ENCODE data around the gene SELENOM.

SELENOM gene

DNA sequence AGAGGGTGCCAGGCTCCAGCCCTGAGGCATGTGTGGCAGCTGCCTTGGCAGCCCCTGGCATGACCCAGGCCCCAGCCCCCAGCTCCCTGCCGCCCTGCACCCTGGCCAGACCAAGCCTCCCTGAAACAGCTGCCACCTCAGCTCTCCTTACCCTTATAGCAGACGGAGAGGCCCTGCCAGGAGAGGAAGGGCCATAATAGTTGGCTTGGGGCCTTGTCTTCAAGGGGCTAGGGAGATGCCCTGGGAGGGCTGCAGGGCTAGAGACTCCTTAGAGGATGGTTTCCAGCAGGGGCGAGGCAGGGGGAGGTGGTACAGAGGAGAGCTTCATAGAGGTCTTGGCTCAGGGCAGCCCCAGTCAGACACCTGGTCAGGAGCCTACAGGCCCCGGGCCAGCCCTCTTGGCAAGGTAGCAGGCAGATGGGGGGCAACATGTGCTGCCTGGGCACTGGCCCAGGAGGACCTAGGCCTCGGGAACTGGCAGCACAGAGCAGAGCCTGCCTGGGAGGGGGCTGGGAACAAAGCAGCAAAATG lies 13.3 kb downstream of the SELENOM start:
- Histone ChIP-seq H3K27me3 (ENCODE audit: low read length) (no peaks in the 10 kb centered on the region), H3K36me3 (ENCODE audit: low read length) (no peaks in the 10 kb centered on the region), H3F3A (ENCODE audit: insufficient read depth) (no peaks in the 10 kb centered on the region; the same call in 1 of the 2 replicates), H3K27ac (ENCODE audit: low read depth, low read length) (no peak overlapping the region), H3K4me2 (ENCODE audit: low read depth, low read length, poor library complexity, severe bottlenecking) (no peak overlapping the region), H3K9me2 (replicated peaks; ENCODE audit: insufficient read depth, low read length) (no peaks in the 10 kb centered on the region), H4K20me1 (ENCODE audit: low read depth, low read length) (no peaks in the 10 kb centered on the region), H3K9ac (ENCODE audit: low read length) (no peak overlapping the region), H3K4me3 (ENCODE audit: insufficient read depth, low read length, poor library complexity, severe bottlenecking) (no peak overlapping the region), H3K9me3 (ENCODE audit: insufficient read depth, low read length) (no peaks in the 10 kb centered on the region), H2AFZ (ENCODE audit: low read depth, low read length, severe bottlenecking) (no peak overlapping the region), H3K79me2 (ENCODE audit: insufficient read depth, low read length) (no peaks in the 10 kb centered on the region)
- TF ChIP-seq, protein P1, sequence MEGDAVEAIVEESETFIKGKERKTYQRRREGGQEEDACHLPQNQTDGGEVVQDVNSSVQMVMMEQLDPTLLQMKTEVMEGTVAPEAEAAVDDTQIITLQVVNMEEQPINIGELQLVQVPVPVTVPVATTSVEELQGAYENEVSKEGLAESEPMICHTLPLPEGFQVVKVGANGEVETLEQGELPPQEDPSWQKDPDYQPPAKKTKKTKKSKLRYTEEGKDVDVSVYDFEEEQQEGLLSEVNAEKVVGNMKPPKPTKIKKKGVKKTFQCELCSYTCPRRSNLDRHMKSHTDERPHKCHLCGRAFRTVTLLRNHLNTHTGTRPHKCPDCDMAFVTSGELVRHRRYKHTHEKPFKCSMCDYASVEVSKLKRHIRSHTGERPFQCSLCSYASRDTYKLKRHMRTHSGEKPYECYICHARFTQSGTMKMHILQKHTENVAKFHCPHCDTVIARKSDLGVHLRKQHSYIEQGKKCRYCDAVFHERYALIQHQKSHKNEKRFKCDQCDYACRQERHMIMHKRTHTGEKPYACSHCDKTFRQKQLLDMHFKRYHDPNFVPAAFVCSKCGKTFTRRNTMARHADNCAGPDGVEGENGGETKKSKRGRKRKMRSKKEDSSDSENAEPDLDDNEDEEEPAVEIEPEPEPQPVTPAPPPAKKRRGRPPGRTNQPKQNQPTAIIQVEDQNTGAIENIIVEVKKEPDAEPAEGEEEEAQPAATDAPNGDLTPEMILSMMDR (IDR thresholded peaks at IDR 0.05; ENCODE audit: insufficient read depth, low read length, poor library complexity, severe bottlenecking), result no peak
- no peak for TF ChIP-seq EZH2phosphoT487 (conservative IDR thresholded peaks at IDR 0.05; ENCODE audit: low read length)

GRCh38 chr22:31093086-31093850 lies 14.1 kb downstream of the SELENOM start:
- Histone ChIP-seq H3K79me2 (ENCODE audit: insufficient read depth, low read length) (no peaks in the 10 kb centered on the region), H3K27me3 (ENCODE audit: low read length) (no peaks in the 10 kb centered on the region), H2AFZ (ENCODE audit: low read depth, low read length, severe bottlenecking) (no peak overlapping the region), H3F3A (ENCODE audit: insufficient read depth) (no peaks in the 10 kb centered on the region; the same call in 1 of the 2 replicates), H3K36me3 (ENCODE audit: low read length) (no peaks in the 10 kb centered on the region), H3K4me3 (ENCODE audit: insufficient read depth, low read length, poor library complexity, severe bottlenecking) (no peak overlapping the region), H3K9me2 (replicated peaks; ENCODE audit: insufficient read depth, low read length) (no peaks in the 10 kb centered on the region), H3K9ac (ENCODE audit: low read length) (no peak overlapping the region), H3K4me2 (ENCODE audit: low read depth, low read length, poor library complexity, severe bottlenecking) (no peak overlapping the region), H3K27ac (ENCODE audit: low read depth, low read length) (no peak overlapping the region), H3K9me3 (ENCODE audit: insufficient read depth, low read length) (no peaks in the 10 kb centered on the region), H4K20me1 (ENCODE audit: low read depth, low read length) (no peaks in the 10 kb centered on the region)
- TF ChIP-seq EZH2phosphoT487 (conservative IDR thresholded peaks at IDR 0.05; ENCODE audit: low read length), result no peak

- Histone ChIP-seq H3K9ac (ENCODE audit: low read length) (no peak overlapping the region), H4K20me1 (ENCODE audit: low read depth, low read length) (no peaks in the 10 kb centered on the region), H2AFZ (ENCODE audit: low read depth, low read length, severe bottlenecking) (no peak overlapping the region), H3K4me3 (ENCODE audit: insufficient read depth, low read length, poor library complexity, severe bottlenecking) (no peak overlapping the region), H3K79me2 (ENCODE audit: insufficient read depth, low read length) (no peaks in the 10 kb centered on the region), H3K27me3 (ENCODE audit: low read length) (no peaks in the 10 kb centered on the region), H3K9me2 (replicated peaks; ENCODE audit: insufficient read depth, low read length) (no peaks in the 10 kb centered on the region), H3K4me2 (ENCODE audit: low read depth, low read length, poor library complexity, severe bottlenecking) (no peak overlapping the region), H3K36me3 (ENCODE audit: low read length) (no peaks in the 10 kb centered on the region), H3K27ac (ENCODE audit: low read depth, low read length) (no peak overlapping the region), H3F3A (ENCODE audit: insufficient read depth) (no peaks in the 10 kb centered on the region; the same call in 1 of the 2 replicates), H3K9me3 (ENCODE audit: insufficient read depth, low read length) (no peaks in the 10 kb centered on the region)
- TF ChIP-seq, protein P1 (IDR thresholded peaks at IDR 0.05; ENCODE audit: insufficient read depth, low read length, poor library complexity, severe bottlenecking), result no peak
- no peak for TF ChIP-seq EZH2phosphoT487 (conservative IDR thresholded peaks at IDR 0.05; ENCODE audit: low read length)
These were observed 15.2 kb downstream of the SELENOM start for GRCh38 chr22:31092161-31092560.
